ENCODE measurements around the gene ZNHIT3.

- TF ChIP-seq CTCF (IDR thresholded peaks at IDR 0.05) (no peak), POLR2A (IDR thresholded peaks at IDR 0.05) (no peak)
Observed at GRCh38 chr17:36501351-36501750, 14.9 kb downstream of the ZNHIT3 start.
